Epithelial cell of proximal tubule (primary cell): Measurements from ENCODE around the gene TMUB1. TPM values are rescaled to one million over a fixed set of nuclear protein-coding genes. Genes with fewer than 3 reads are reported as not detected.

ENCODE experiments used
- DNase-seq: peaks from one replicate; pipeline ENCODE4 v3.0.0-alpha.2; 2011; ENCODE audit warnings: low read depth
- H3K4me3 ChIP-seq: 2 replicates; pipeline ENCODE4 v1.5.1; 2011; ENCODE audit warnings: low read depth, mild to moderate bottlenecking, low read length
- total RNA-seq: library from RNA; depleted of rRNA; stranded (reverse); fragments of >200 nt; gene quantifications from 2 replicates; pipeline ENCODE4 v1.2.3, GENCODE V29; 2015
- TF ChIP-seq, protein P1 (sequence below): conservative IDR thresholded peaks from 2 replicates; pipeline ENCODE4 v1.5.1; 2012; ENCODE audit warnings: low read depth, mild to moderate bottlenecking, low read length

Gene TMUB1
- total RNA-seq, 1 donor from 2014 or later = 73.7 TPM

GRCh38 chr7:151094675-151095074 lies 11.4 kb upstream of the TMUB1 start:
- H3K4me3 ChIP-seq = no peak overlapping the region
- TF ChIP-seq, protein P1, sequence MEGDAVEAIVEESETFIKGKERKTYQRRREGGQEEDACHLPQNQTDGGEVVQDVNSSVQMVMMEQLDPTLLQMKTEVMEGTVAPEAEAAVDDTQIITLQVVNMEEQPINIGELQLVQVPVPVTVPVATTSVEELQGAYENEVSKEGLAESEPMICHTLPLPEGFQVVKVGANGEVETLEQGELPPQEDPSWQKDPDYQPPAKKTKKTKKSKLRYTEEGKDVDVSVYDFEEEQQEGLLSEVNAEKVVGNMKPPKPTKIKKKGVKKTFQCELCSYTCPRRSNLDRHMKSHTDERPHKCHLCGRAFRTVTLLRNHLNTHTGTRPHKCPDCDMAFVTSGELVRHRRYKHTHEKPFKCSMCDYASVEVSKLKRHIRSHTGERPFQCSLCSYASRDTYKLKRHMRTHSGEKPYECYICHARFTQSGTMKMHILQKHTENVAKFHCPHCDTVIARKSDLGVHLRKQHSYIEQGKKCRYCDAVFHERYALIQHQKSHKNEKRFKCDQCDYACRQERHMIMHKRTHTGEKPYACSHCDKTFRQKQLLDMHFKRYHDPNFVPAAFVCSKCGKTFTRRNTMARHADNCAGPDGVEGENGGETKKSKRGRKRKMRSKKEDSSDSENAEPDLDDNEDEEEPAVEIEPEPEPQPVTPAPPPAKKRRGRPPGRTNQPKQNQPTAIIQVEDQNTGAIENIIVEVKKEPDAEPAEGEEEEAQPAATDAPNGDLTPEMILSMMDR = no peak
- no peak for DNase-seq

- TF ChIP-seq, protein P1 = no peak
- no peak for DNase-seq
- H3K4me3 ChIP-seq = no peak overlapping the region
These were observed 10.5 kb upstream of the TMUB1 start for GRCh38 chr7:151093748-151094147.

- DNase-seq = no peak
- no peak overlapping the region for H3K4me3 ChIP-seq
- TF ChIP-seq, protein P1 = no peak
These were observed 8.7 kb upstream of the TMUB1 start for GRCh38 chr7:151091988-151092387.

GRCh38 chr7:151091431-151091830 lies 8.1 kb upstream of the TMUB1 start:
- no peak for DNase-seq
- H3K4me3 ChIP-seq = no peak overlapping the region
- TF ChIP-seq, protein P1 = peak; percentile 80

DNA sequence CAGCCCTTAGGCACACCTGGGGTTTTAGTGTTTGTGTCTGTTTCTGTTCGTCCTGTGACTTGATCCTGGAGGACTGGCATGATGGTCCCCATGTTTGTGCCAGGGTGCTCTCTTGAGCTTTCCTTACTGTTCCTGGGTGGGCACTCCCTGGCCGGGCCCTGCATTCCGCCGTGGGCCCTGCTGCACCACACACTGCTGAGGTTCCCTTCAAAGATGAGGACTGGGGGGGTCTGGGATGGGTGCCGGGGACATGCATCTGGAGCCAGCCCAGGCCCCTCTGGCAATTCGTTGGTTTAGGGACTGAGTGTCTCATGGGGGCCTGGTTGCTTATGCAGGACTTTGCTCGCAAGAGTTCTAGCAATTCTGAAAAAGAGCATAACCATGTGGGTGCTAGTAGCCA lies 7.7 kb upstream of the TMUB1 start:
- H3K4me3 ChIP-seq = no peak overlapping the region
- DNase-seq = no peak
- TF ChIP-seq, protein P1 = no peak

- TF ChIP-seq, protein P1 = no peak
- DNase-seq = no peak
- no peak overlapping the region for H3K4me3 ChIP-seq
These were observed 6.8 kb upstream of the TMUB1 start for GRCh38 chr7:151089893-151090730.
